ENCODE data around the gene ADAMTSL3. TPM values are rescaled to one million over a fixed set of nuclear protein-coding genes. Genes with fewer than 3 reads are reported as not detected.

Gene ADAMTSL3
- total RNA-seq, 1 donor = under 0.01 TPM

DNA sequence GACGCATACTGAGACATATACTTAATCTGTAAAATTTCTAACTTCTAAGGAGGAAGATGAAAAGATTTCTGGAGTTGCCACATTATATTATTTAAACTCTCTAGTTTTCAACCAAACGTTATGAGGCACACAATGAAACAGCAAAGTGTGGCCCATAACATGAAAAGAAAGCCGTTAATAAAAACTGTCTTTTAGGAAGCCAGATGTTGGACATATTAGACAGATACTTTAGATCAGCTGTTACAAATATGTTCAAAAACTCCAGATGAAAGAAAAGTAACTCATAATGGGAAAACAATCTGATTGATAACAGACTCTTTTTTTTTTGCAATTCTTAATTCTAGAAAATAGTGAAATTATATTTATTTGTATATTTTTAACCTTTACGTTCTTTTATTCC, 34.3 kb downstream of the ADAMTSL3 start:
- TF ChIP-seq, protein P1, sequence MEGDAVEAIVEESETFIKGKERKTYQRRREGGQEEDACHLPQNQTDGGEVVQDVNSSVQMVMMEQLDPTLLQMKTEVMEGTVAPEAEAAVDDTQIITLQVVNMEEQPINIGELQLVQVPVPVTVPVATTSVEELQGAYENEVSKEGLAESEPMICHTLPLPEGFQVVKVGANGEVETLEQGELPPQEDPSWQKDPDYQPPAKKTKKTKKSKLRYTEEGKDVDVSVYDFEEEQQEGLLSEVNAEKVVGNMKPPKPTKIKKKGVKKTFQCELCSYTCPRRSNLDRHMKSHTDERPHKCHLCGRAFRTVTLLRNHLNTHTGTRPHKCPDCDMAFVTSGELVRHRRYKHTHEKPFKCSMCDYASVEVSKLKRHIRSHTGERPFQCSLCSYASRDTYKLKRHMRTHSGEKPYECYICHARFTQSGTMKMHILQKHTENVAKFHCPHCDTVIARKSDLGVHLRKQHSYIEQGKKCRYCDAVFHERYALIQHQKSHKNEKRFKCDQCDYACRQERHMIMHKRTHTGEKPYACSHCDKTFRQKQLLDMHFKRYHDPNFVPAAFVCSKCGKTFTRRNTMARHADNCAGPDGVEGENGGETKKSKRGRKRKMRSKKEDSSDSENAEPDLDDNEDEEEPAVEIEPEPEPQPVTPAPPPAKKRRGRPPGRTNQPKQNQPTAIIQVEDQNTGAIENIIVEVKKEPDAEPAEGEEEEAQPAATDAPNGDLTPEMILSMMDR (IDR thresholded peaks at IDR 0.05; ENCODE audit: insufficient read depth, low read depth, low read length) = no peak
- DNase-seq (ENCODE audit: low read depth) = no peak
- no peak overlapping the region for H3K4me3 ChIP-seq (ENCODE audit: low read depth, low read length)

DNA sequence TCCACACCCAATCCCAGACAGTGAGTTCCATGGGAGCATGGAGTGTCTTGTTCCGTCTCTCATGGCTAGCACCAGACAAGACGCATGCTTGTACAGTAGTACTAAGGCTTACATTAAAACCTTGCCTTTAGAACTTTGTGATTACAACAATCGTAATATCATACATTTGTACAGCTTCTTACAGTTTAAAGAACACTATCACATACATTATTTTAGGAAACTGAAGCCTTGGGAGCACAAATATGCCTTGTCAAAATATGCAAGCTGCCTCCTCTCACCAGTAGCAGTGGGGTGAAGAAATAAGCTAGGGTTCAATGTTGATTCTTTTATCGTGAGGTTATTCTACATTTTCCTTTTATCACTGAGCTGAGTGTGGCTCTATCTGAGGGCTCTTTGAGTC, 36.8 kb downstream of the ADAMTSL3 start:
- TF ChIP-seq, protein P1 (IDR thresholded peaks at IDR 0.05; ENCODE audit: insufficient read depth, low read depth, low read length) = no peak
- H3K4me3 ChIP-seq (ENCODE audit: low read depth, low read length) = no peak overlapping the region
- no peak for DNase-seq (ENCODE audit: low read depth)

DNA sequence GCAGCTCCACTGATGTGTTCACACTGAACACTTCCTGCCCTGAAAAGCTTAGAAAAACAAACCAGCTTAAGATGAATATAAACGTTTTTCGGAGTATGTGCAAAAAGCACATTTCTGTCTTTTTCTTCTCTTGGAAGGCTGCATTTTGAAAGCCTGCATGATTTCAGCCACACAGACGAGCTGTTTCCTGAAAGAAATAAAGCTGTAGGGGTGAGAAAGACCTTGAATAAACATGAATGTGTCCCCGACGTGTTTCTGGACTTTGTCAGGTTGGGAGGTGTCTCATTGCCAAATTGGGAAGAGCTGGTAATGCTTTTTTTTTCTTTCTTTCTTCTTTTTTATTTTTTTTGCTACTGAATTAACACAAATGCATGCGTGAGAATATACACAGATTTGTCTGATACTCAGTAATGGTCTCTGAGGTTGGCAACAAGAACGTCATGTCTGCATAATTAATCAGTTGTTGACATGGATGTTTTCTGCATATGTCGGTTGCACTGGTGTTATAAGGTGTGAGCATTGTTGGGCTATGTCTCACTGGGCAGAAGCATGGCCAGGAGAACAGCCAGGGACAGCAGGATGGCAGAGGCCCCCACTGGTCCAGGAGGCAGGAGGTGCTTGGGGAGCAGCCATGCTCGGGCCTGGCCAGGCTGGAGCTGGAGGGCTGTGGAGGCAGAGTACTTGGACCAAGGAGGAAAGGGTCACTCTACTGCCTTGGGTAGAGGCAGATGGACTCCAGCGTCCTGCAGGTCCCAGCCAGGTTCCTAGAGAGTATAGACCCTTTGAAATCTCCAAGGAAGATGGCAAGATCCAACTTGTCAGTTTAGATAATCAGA, 39.0 kb downstream of the ADAMTSL3 start:
- TF ChIP-seq, protein P1 (IDR thresholded peaks at IDR 0.05; ENCODE audit: insufficient read depth, low read depth, low read length) = no peak
- no peak for DNase-seq (ENCODE audit: low read depth)
- no peak overlapping the region for H3K4me3 ChIP-seq (ENCODE audit: low read depth, low read length)

DNA sequence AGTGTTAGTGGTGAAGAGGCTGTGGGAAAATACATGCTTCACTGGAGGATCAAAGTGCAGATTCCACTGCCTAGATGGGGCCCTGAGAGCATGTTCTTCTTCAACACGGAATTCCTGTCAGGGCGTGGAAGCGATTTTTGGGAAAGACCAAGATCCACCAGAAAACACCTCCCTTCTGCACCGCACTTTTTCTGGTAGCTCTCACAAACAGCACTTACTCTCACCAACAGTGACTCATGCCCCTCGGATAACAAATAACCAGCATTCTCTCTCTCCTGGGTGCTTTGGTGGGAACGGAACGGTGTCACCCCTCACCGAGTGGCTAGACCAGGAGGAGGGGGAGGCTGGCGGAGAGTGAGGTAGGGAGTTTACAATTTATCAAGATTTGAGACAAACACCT, 40.1 kb downstream of the ADAMTSL3 start:
- H3K4me3 ChIP-seq (ENCODE audit: low read depth, low read length) = no peak overlapping the region
- DNase-seq (ENCODE audit: low read depth) = peak; percentile 5
- TF ChIP-seq, protein P1 (IDR thresholded peaks at IDR 0.05; ENCODE audit: insufficient read depth, low read depth, low read length) = no peak

DNA sequence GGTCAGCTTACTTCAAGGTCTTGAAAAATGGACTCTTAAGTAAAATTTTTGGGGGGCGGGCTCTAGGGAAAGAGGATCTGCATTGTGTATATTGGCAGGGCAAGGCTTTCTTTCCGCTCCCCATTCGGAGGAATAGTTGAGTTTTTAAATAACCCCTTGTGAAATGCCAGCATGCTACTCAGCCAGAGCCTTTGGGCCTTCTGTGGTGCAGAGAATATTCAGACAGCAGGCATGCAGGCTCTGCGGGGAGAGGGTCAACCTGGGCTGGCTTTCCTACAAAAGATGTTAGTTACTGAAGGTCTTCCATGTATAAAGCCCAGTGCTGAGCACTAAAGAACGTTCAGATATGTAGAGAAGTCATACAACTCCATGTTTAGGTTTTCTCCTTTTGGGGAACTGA, 40.6 kb downstream of the ADAMTSL3 start:
- TF ChIP-seq, protein P1 (IDR thresholded peaks at IDR 0.05; ENCODE audit: insufficient read depth, low read depth, low read length) = no peak
- no peak overlapping the region for H3K4me3 ChIP-seq (ENCODE audit: low read depth, low read length)
- DNase-seq (ENCODE audit: low read depth) = no peak

DNA sequence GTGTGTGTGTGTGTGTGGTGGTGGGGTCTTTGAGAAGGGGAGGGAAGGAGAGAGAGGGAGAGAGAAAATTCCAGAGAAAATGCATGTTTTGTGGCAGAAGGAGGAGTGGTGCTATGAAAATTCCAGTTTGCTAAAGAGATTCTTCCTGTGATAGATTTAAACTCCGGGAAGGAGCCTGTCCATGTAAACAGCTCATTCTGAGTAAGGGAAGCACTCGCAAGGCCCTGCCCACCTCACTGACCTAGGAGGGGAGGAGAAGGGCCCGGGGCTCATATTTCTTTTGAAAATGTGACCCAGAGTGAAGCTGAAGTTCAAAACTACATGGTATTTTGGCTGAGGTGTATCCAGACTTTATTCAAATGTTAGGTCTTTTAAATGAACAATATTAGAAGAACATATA, 41.3 kb downstream of the ADAMTSL3 start:
- H3K4me3 ChIP-seq (ENCODE audit: low read depth, low read length) = no peak overlapping the region
- no peak for DNase-seq (ENCODE audit: low read depth)
- TF ChIP-seq, protein P1 (IDR thresholded peaks at IDR 0.05; ENCODE audit: insufficient read depth, low read depth, low read length) = no peak

All from fibroblast of villous mesenchyme (primary cell).